ENCODE results near the gene GALNT10. TPM values are rescaled to one million over a fixed set of nuclear protein-coding genes. Genes with fewer than 3 reads are reported as not detected.

Gene GALNT10
- total and polyA plus RNA-seq, 2 of the 8 experiments (the other 6 are each of a cell fraction or from before 2014, with no cell fraction given) = 4.6 to 15.5 TPM

DNA sequence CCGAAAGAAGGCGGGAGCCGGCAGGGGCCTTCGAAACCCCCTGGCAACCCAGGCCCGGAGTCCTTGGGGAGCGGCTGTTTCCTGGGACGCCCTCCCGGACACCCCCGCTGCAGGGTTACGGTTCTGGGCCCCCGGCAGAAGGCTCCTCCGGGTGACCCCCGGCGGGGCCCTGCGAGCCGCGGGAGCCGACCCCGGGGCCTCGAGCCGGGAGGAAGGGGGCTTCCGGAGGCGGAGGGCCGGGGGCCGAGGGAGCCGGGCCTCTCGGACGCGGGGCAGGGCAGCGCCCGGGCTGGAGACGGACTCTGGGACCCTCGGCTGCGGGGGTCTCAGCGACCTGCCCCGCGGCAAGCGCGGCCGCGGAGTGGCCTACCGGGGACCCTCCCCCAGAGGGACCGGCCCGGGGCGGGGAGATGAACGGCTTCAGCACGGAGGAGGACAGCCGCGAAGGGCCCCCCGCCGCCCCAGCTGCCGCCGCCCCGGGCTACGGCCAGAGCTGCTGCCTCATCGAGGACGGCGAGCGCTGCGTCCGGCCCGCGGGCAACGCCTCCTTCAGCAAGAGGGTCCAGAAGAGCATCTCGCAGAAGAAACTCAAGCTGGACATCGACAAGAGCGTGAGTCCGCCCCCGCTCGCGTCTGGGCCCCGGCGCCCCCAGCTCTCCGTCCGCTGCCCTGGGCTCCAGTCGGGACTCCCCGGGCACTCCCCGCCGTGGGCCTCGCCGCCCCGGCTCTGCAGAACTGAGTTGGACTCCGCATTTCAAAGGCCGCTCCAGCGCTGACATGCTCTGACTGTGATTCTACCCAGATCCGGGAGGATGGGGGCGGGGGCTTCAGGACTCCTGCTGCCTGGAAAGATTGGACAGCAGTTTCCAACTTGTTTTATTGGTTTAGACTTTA lies 255.9 kb downstream of the GALNT10 start:
- Histone ChIP-seq H3K79me1 (ENCODE audit: low read depth, low read length) (peaks cover 2% of the 10 kb centered on the region; the same call in 1 of the 2 replicates), H3K23ac (ENCODE audit: insufficient read length) (no peak overlapping the region), H3K4me2 (ENCODE audit: insufficient read depth in 1 of 2, low read depth in 2 of 2, low read length in 2 of 2) (peak overlapping the region; percentile 72 to 98), H3K4ac (replicated peaks; ENCODE audit: insufficient read length, low read depth, low read length) (no peak overlapping the region), H4K8ac (ENCODE audit: extremely low read depth, insufficient read depth, low read length) (peak overlapping the region; percentile 51; the same call in 1 of the 2 replicates), H3K4me3 (ENCODE audit: extremely low read depth in 1 of 4, insufficient read depth in 2 of 4, low read depth in 3 of 4, low read length in 4 of 4) (peak overlapping the region; percentile 80 to 93 (median 92)), H3K9me3 (ENCODE audit: insufficient read depth in 2 of 2, low read depth in 1 of 2, low read length in 1 of 2) (no peaks in the 10 kb centered on the region), H3K14ac (ENCODE audit: insufficient read length) (no peak overlapping the region), H3K18ac (ENCODE audit: extremely low read depth, low read length) (no peak overlapping the region), H4K20me1 (replicated peaks in 1 of 2; ENCODE audit: control insufficient read depth in 1 of 2, insufficient read depth in 2 of 2, low read length in 2 of 2) (peaks cover 11% of the 10 kb centered on the region in 2 experiments), H3K27ac (ENCODE audit: low read depth, low read length) (no peak overlapping the region), H2BK120ac (replicated peaks; ENCODE audit: low read depth, low read length) (no peak overlapping the region), H3K23me2 (ENCODE audit: low read depth, low read length) (peaks cover 17% of the 10 kb centered on the region), H3K27me3 (replicated peaks in 1 of 4; ENCODE audit: control insufficient read depth in 3 of 4, extremely low read depth in 1 of 4, insufficient read depth in 3 of 4, low read length in 3 of 4) (peaks cover 0 to 3% (median 0%) of the 10 kb centered on the region in 4 experiments; a peak in 1 of 7 replicates), H2AFZ (ENCODE audit: low read length) (no peak overlapping the region), H3K79me2 (ENCODE audit: control insufficient read depth in 1 of 2, insufficient read depth in 2 of 2, low read length in 2 of 2) (peaks cover 0 to 19% of the 10 kb centered on the region in 2 experiments; a peak in 2 of 4 replicates), H4K5ac (ENCODE audit: insufficient read length, low read depth, low read length) (no peak overlapping the region), H3K4me1 (replicated peaks in 1 of 4; ENCODE audit: control insufficient read depth in 3 of 4, insufficient read depth in 4 of 4, low read length in 3 of 4) (peaks cover 0 to 7% (median 2%) of the 10 kb centered on the region in 4 experiments; a peak in 3 of 7 replicates), H3K56ac (replicated peaks; ENCODE audit: insufficient read length, low read depth, low read length) (no peak overlapping the region), H2BK12ac (ENCODE audit: low read depth, low read length) (no peak overlapping the region), H2BK20ac (ENCODE audit: low read length) (no peak overlapping the region), H4K91ac (replicated peaks; ENCODE audit: insufficient read length, low read length) (no peak overlapping the region), H2BK15ac (ENCODE audit: low read length) (no peak overlapping the region), H3K36me3 (ENCODE audit: control insufficient read depth in 2 of 4, insufficient read depth in 4 of 4, low read length in 3 of 4) (peaks cover 0 to 11% (median 2%) of the 10 kb centered on the region in 4 experiments; a peak in 5 of 8 replicates), H2BK5ac (ENCODE audit: low read depth, low read length) (no peak overlapping the region), H2AK5ac (ENCODE audit: low read depth, low read length) (no peak overlapping the region), H3K9ac (replicated peaks in 1 of 4; ENCODE audit: extremely low read depth in 1 of 4, low read depth in 3 of 4, low read length in 3 of 4) (peak overlapping the region in 1 of 4 experiments; percentile 62; a peak in 2 of 7 replicates)
- DNase-seq (ENCODE audit: low read depth in 1 of 2, low spot score in 2 of 2) (peak in 1 of 2 experiments; percentile 70), FAIRE-seq (no peak)
- ChIA-PET POLR2A (ENCODE audit: partially characterized antibody) (interaction anchor here (0.5 to 1.2 kb wide), 2 partner anchors 15 to 379 kb away, joined by 3 to 4 read pairs; no protein-coding TSS in a partner anchor), CTCF (ENCODE audit: partially characterized antibody) (interaction anchor here (0.6 to 8.7 kb wide), 6 partner anchors 16 to 409 kb away, joined by 3 to 67 read pairs (median 4); no protein-coding TSS in a partner anchor)
- WGBS, 2 experiments (ENCODE audit: extremely low coverage in 1 of 2, insufficient coverage in 1 of 2, insufficient read length in 1 of 2, insufficient replicate concordance in 2 of 2, low coverage in 1 of 2, low lambda C conversion rate in 2 of 2, missing lambda C conversion rate in 1 of 2) = 2% methylated on average over 53 of the region's 87 CpGs; no CpG with 5 or more reads in 1 of the 2 experiments
- TF ChIP-seq KDM4A (IDR thresholded peaks at IDR 0.05; ENCODE audit: low read depth, low read length, severe bottlenecking) (peak; percentile 67), ASH2L (IDR thresholded peaks at IDR 0.05; ENCODE audit: low read length) (peak; percentile 85), BCL11A (IDR thresholded peaks at IDR 0.05; ENCODE audit: low read depth in 2 of 2, low read length in 2 of 2) (no peak), CHD1 (IDR thresholded peaks at IDR 0.05; ENCODE audit: low read depth, low read length) (no peak), PHF8 (conservative IDR thresholded peaks at IDR 0.05; ENCODE audit: low read depth, low read length) (peak; percentile 4; the same call in 1 of the 2 replicates), SIN3A (conservative IDR thresholded peaks at IDR 0.05 in 1 of 2, IDR thresholded peaks at IDR 0.05 in 1 of 2; ENCODE audit: low read depth in 1 of 2, low read length in 2 of 2) (0 out of 4 replicates have a peak, but pooled peaks of 1 of the 2 experiments have one; percentile 48), SUZ12 (IDR thresholded peaks at IDR 0.05; ENCODE audit: low read length) (peak; percentile 45), HDAC6 (IDR thresholded peaks at IDR 0.05; ENCODE audit: low read depth, low read length) (no peak), KDM5A (IDR thresholded peaks at IDR 0.05; ENCODE audit: low read length) (no peak)
